Activated gamma-delta T cell (primary cell): Measurements from ENCODE around the gene E2F8.

Source experiments
- DNase-seq: peaks from one replicate; lab custom pipeline; 2025; lab: John Stamatoyannopoulos, UW

E2F8 gene

GRCh38 chr11:19252394-19253152, 11.8 kb upstream of the E2F8 start:
- no peak for DNase-seq

- DNase-seq: no peak
Measured at GRCh38 chr11:19251577-19251976, 10.8 kb upstream of the E2F8 start.

- DNase-seq: no peak
Measured at GRCh38 chr11:19246816-19247215, 6.1 kb upstream of the E2F8 start.

- DNase-seq: no peak
Measured at GRCh38 chr11:19245351-19245750, 4.6 kb upstream of the E2F8 start.

- no peak for DNase-seq
Measured at GRCh38 chr11:19244621-19245020, 3.9 kb upstream of the E2F8 start.

- DNase-seq: no peak
Measured at GRCh38 chr11:19244084-19244483, 3.3 kb upstream of the E2F8 start.

GRCh38 chr11:19243613-19244012, 2.9 kb upstream of the E2F8 start:
- DNase-seq: no peak

- no peak for DNase-seq
Measured at GRCh38 chr11:19243143-19243542, 2.4 kb upstream of the E2F8 start.

- DNase-seq: no peak
Measured at GRCh38 chr11:19242179-19242932, 1.6 kb upstream of the E2F8 start.

GRCh38 chr11:19241260-19242178, 774 bp upstream of the E2F8 start:
- no peak for DNase-seq

- no peak for DNase-seq
Measured at GRCh38 chr11:19239039-19239438, 1.7 kb downstream of the E2F8 start.

- no peak for DNase-seq
Measured at GRCh38 chr11:19237813-19238212, 2.9 kb downstream of the E2F8 start.

- no peak for DNase-seq
Measured at GRCh38 chr11:19237381-19237780, 3.4 kb downstream of the E2F8 start.

GRCh38 chr11:19234231-19234817, 6.4 kb downstream of the E2F8 start:
- DNase-seq: no peak

GRCh38 chr11:19232910-19233503, 7.7 kb downstream of the E2F8 start:
- DNase-seq: no peak

GRCh38 chr11:19229671-19230070, 11.1 kb downstream of the E2F8 start:
- no peak for DNase-seq

- DNase-seq: no peak
Measured at GRCh38 chr11:19228968-19229367, 11.8 kb downstream of the E2F8 start.

- DNase-seq: no peak
Measured at GRCh38 chr11:19226378-19227195, 14.2 kb downstream of the E2F8 start.

GRCh38 chr11:19225581-19225980, 15.2 kb downstream of the E2F8 start:
- no peak for DNase-seq

GRCh38 chr11:19225123-19225522, 15.6 kb downstream of the E2F8 start:
- DNase-seq: no peak
